ENCODE measurements around the gene FAM227A.

Gene FAM227A

DNA sequence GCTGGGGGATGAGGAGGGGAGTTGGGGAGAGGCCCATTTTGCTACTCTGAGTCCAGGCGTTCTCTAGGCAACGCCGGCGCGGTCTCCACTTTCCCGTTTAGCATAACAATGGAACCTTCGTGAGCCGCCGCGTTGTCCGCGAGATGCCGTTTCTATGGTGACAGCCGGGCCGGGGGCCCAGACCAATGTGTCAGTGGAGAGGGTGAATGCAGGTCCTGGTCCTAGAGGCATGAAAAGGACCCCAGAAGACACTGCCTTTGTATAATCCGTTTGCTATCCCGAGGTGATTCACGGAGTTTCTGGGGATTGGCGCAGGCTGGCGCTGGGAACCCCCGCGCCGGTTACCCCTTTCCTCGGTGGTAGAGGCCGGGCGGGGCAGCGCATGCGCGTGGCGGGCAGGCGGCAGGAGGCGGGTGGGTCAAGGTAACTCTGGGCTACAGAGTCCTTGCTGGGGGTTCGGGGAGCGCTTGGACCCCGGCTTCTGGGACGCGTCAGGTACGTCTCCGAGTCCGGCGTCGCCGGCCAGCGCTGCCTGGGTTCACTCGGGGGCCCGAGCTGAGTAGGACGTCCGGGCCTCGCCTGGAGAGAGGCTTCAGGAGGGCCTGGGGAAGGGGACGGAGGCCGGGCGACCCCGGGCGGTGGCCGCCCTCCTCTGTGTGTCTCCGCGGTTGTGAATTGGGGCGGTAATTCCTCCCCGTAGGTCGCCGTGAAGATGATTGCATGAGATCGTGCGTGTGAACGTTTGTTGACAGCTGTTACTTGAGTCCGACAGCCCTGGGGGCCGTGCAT, at the start of gene FAM227A, which contains the start of gene CBY1:
Gene FAM227A, minus strand, starts transcription at position 137 of the 789 bp plus-strand sequence. CDS start 6,224 bp downstream, outside the sequence.
Gene CBY1, plus strand, starts transcription at position 383 of the 789 bp plus-strand sequence. CDS start 11,417 bp downstream, outside the sequence.
- DNase-seq = peak; percentile 88

GRCh38 chr22:38705235-38706100, 49.3 kb upstream of the FAM227A start, which contains the start of gene GTPBP1:
TSS of gene GTPBP1 (plus strand) at chr22:38705944. CDS start at chr22:38705956, 12 bp downstream.
- DNase-seq = peak; percentile 100

DNA sequence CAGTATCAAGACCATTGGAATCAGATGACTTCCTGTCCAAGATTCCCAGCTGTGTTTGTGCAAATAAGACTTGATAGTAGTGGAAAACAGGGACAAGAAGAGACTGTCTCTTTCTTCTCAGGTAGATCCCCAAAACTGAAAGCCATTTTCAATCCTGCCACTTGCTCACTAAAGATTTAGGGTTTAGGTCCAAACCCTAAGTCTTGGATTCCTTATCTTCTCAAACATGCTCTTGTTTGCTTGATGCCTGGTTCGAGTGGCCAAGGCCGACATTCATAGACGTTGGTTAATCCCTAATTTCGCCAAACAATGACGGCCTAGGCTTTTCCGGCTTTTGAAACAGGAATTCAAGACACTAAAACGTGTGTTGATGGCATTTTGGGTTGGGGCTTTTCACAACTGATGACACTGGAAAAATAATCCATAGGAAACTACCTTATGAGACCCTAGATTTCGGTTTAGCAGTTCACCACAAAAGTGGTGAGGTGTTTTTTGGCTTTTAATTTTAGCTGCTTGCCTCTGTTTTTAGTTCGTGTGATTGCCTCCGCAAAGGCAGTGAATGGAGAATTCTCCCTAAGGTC, 48.6 kb upstream of the FAM227A start:
- peak; percentile 16 for DNase-seq

GRCh38 chr22:38700789-38701628, 44.8 kb upstream of the FAM227A start, which contains the start of gene JOSD1:
TSS of gene JOSD1 (minus strand) at chr22:38700943. CDS start at chr22:38699987, 956 bp downstream.
- peak; percentile 85 for DNase-seq

DNA sequence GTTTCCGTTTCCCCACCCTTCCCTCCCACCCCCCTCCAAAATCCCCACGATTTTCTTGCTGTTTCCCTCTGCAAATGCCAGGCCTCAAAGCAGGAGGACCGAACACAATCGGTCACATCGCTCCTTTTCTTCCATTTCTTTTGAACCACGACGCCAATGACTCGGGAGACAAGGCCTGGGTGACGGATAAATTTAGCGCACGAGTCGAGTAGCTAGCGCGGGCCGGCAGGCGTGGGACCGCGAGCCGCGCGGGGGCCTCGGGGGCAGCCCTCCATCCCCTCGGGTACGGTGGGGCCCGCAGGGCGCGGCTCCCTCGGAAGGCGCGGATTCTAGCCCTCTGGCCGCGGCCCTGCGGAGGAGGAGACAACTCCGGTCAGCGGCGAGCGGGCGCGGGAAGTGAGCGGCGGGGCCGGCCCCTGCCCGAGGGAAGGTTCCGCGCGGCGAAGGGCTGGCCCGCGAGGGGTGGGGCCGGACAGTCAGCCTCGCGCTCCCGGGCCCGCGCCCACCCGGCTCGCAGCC, 44.1 kb upstream of the FAM227A start:
- no peak for DNase-seq

DNA sequence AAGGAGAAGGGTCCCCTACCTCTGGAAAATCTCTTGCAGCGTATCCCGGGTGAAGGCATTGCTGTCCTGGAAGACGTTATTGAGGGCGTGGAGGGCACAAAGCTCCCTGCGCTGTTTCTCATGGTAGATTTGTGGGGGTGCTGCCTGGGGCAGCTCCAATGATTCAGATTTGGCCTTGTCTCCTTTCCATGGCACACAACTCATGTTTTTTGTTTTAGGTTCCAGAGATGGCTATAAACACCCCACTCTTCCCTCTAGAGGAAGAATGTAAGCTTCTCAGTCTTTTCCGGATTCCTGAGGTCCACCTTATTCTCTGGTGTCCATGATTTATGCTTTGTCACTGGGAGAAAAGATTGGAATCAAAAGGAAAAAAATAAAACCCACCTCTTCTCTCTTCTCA, 43.6 kb upstream of the FAM227A start:
- no peak for DNase-seq

DNA sequence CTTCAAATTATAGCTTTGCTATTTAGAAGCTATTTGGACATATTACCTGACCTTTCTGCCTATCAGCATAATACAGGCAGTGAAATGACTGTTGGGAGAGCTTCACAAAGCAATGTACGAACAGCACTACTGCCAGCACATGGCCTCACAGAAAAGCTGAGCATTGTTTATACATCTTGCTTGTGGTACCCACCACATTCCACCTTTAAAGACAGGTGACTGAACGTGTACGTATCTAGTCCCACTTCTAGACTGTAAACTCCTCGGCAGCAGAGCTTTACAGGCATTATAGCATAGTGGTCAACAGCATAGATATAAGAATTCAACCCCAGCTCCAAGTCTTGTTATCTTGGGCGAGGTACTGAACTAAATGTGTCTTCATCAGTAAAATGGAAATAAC, 43.0 kb upstream of the FAM227A start:
- DNase-seq = no peak

GRCh38 chr22:38698407-38699094, 42.4 kb upstream of the FAM227A start:
- DNase-seq = no peak

DNA sequence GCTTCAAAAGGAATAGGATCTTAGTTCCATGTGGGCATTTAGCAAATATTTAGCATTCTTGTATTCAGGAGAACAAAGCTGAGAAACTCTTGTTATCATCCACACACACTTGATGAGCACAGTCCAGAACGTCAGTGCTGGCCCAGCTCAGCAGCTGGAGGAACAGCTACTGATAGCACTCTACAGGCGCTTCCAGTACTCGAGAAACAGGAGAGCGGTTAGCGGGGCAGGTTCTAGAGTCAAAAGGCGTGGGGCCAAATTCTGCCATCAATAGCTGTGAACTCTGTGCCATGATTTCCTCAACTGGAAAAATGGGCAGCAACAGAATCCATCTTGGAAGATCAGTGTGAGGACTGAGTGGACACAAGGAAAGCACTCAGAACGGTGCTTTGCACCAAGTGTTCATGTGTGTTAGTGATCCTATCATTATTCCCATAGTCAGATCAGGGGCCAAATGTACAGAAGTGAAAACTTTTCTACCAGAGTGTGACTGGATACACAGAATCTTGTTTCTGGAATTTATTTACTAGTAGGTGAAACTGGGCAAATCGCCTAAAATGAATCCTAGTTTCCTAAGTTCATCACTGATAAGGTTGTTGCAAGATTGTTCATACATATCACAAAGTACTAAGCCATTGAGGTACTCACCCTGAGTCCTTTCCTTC, 41.4 kb upstream of the FAM227A start:
- no peak for DNase-seq

DNA sequence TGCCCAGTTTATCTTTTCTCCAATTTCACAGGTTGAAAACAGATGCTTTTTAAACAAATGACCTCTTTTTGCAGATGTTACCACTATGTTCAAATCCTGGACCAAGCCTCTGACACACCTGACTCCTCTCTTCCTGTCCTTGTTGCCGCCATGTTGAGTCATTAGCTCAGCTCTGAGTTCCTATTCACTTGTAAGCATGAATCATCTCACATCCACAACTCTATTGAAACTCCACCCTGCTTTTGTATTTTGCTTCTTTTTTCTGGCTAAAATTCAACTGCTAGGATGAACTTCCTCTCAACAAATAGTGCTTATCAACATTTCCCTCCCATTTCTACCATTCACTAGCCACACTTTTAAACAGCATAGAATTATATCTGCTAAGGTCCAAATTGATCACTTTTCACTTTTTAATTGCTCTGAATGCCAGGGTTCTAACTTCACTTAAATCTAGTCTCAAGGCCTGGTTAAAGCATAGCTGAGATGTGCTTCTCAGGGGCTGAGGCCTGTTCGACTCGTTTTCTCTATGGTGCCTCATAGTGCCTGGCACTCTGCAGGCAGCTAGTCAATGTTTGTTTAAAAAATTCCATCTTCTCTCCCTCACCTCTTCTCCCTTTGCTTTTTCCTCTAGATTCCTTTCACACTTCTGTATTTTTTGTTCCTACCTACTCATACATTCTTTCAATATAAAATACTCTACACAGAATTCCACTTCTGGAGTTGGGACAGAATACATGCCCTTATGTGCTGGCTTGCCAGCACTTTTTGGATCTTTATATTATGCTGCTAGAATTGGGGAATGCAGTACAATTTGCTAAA, 40.6 kb upstream of the FAM227A start:
- no peak for DNase-seq

GRCh38 chr22:38694940-38695339, 38.7 kb upstream of the FAM227A start:
- DNase-seq = no peak

- no peak for DNase-seq
Observed at GRCh38 chr22:38694049-38694448, 37.9 kb upstream of the FAM227A start.

DNA sequence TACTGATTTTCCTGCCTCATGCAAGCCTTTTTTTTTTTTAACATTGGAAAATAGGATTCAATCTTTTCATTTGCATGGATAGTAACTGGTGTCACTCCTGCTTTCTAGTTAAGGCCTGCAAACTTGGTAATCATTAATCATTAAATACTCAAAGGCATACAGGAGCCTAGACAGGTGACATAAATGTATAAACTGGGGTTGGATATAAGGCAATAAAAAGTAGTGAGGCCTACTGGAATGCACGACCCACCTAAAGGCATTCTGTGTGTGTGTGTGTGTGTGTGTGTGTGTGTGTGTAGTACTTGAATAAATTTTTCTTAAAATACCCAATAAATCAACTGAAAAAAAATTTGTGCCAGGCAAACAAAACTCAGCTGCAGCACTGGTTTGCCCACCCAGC, 33.5 kb upstream of the FAM227A start:
- DNase-seq = no peak

- no peak for DNase-seq
Observed at GRCh38 chr22:38685761-38686160, 29.6 kb upstream of the FAM227A start.

DNA sequence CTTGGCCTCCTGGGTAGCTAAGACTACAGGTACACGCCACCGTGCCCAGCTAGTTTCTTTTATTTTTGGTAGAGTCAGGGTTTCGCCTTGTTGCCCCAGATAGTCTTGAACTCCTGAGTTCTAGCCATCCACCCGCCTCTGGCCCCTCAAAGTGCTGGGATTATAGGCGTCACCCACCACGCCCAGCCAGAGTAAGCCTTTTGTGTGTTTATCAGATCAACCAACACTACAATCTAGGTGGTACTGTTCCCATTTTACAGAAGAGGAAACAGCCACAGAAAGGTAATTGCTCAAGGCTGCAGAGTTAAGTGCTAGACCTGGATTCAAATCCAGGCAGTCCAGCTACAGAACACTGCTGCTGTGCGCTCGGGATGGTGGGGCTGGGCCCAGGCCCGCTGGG, 28.7 kb upstream of the FAM227A start:
- DNase-seq = no peak

DNA sequence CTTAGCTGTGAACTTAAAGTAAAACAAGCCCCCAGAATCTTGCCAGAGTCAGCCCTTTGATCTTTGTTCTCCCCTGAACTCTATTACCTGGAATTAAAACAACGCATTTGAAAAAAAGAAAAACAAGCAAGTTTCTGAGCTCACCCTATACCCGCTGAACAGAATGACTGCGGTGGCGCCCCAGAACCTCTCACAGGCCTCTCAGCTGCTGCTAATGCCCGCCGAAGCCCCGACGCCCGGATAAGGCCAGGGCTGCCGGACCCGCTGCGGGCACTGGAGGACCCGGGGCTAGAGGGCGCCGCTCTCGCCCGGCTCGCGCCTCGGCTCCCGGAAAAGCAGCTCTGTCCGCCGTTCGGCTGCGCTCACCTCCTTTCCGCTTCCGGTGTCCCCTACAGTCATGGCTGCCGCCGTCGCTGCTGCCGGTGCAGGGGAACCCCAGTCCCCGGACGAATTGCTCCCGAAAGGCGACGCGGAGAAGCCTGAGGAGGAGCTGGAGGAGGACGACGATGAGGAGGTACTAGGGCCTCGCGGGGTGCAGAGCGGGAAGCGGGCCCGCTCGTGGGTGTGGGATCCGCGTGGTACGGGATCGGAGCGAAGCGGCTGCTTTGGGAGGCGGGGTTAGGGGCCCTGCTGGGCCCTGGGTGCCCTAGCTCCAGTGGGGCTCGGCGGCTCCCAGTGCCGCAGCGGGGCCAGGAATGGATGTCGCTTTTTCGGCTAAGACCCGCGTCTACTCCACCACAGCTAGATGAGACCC, 25.6 kb upstream of the FAM227A start, which contains the start of gene TOMM22:
Gene TOMM22, plus strand, starts transcription at position 376 of the 754 bp plus-strand sequence. Its CDS starts 22 bp downstream, at position 398.
- peak; percentile 80 for DNase-seq

- no peak for DNase-seq
Observed at GRCh38 chr22:38675833-38676232, 19.6 kb upstream of the FAM227A start.

DNA sequence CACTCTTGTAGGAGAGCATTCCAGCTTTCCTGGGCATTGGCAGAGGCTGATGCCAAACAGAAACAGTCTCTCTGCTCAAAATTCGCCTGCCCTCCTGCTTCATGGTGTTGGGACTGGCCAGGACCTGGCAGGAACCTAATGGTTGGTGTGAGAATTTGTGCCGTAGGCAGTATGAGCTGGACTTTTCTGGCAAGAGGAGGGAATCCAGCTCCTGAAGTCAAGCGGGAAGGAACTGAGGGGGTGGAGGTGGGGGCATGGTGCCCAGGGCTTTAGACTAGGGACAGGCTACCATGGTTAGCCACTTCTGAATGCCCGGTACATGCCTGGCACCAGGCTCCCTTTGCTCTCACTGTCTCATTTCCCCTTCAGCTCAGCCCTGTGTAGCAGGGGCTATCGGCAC, 18.7 kb upstream of the FAM227A start:
- no peak for DNase-seq

Measured in NCI-H146 (cell line).